SK-N-SH treated with all-trans-retinoic acid at 6 μM for 48 hours (cell line): Measurements from ENCODE around the gene C18orf32.

ENCODE experiments used
- ATAC-seq: fragments of 200-7000 bp; cut with Tn5 transposase; 3 replicates; pipeline ENCODE4 v1.9.1; 2020; ENCODE audit warnings: mild to moderate bottlenecking, moderate library complexity
- BACH2 ChIP-seq: fragments of 250-450 bp; sonication (Bioruptor Pico); IDR thresholded peaks from 2 replicates; pipeline ENCODE4 v1.9.0; 2021; ENCODE audit warnings: mild to moderate bottlenecking, borderline replicate concordance
- CSDC2 ChIP-seq: fragments of 250-450 bp; sonication (Bioruptor Pico); IDR thresholded peaks from 2 replicates; pipeline ENCODE4 v1.5.0; 2020; ENCODE audit warnings: mild to moderate bottlenecking, moderate library complexity
- CSRNP3 ChIP-seq: fragments of 250-450 bp; sonication (Bioruptor Pico); IDR thresholded peaks from 2 replicates; pipeline ENCODE4 v1.5.1; 2021; ENCODE audit warnings: mild to moderate bottlenecking, moderate library complexity
- ESRRG ChIP-seq: fragments of 250-450 bp; sonication (Bioruptor Pico); IDR thresholded peaks from 2 replicates; pipeline ENCODE4 v1.6.1; 2021; ENCODE audit warnings: mild to moderate bottlenecking
- ISL1 ChIP-seq: fragments of 250-450 bp; sonication (Bioruptor Pico); IDR thresholded peaks from 2 replicates; pipeline ENCODE4 v2.1.2; 2022; ENCODE audit warnings: mild to moderate bottlenecking, moderate library complexity
- OSR1 ChIP-seq: fragments of 250-450 bp; sonication (Bioruptor Pico); IDR thresholded peaks from 2 replicates; pipeline ENCODE4 v1.8.0; 2022; ENCODE audit warnings: moderate library complexity, mild to moderate bottlenecking, inconsistent platforms
- PPARA ChIP-seq: fragments of 250-450 bp; sonication (Bioruptor Pico); IDR thresholded peaks from 2 replicates; pipeline ENCODE4 v1.5.0; 2020; ENCODE audit warnings: mild to moderate bottlenecking, borderline replicate concordance
- RARB ChIP-seq: fragments of 250-450 bp; sonication (Bioruptor Pico); IDR thresholded peaks from 2 replicates; pipeline ENCODE4 v1.8.0; 2021; ENCODE audit warnings: mild to moderate bottlenecking, moderate library complexity
- SNAI2 ChIP-seq: fragments of 250-450 bp; sonication (Bioruptor Pico); IDR thresholded peaks from 2 replicates; pipeline ENCODE4 v1.5.0; 2020; ENCODE audit warnings: mild to moderate bottlenecking, moderate library complexity
- TOX ChIP-seq: fragments of 250-450 bp; sonication (Bioruptor Pico); IDR thresholded peaks from 2 replicates; pipeline ENCODE4 v1.8.0; 2021; ENCODE audit warnings: mild to moderate bottlenecking, moderate library complexity, borderline replicate concordance
- ZNF565 ChIP-seq: fragments of 450-650 bp; formaldehyde crosslinking; conservative IDR thresholded peaks from 2 replicates; pipeline ENCODE4 v1.5.0; 2020; ENCODE audit warnings: low read depth, mild to moderate bottlenecking, moderate library complexity
- ZNF70 ChIP-seq: fragments of 450-650 bp; formaldehyde crosslinking; IDR thresholded peaks from 2 replicates; pipeline ENCODE4 v1.5.0; 2020; ENCODE audit warnings: mild to moderate bottlenecking, moderate library complexity
- ZNF8 ChIP-seq: fragments of 450-650 bp; formaldehyde crosslinking; IDR thresholded peaks from 2 replicates; pipeline ENCODE4 v1.5.0; 2020; ENCODE audit warnings: mild to moderate bottlenecking, moderate library complexity
- TF ChIP-seq, protein P1 (sequence below): fragments of 250-450 bp; sonication (Bioruptor Pico); IDR thresholded peaks from 2 replicates; pipeline ENCODE4 v1.5.0; 2020; ENCODE audit warnings: mild to moderate bottlenecking, moderate library complexity
- TF ChIP-seq, protein P2 (sequence below): fragments of 250-450 bp; sonication (Bioruptor Pico); IDR thresholded peaks from 2 replicates; pipeline ENCODE4 v1.8.0; 2020; ENCODE audit warnings: mild to moderate bottlenecking, moderate library complexity, borderline replicate concordance
- TF ChIP-seq, protein P3 (sequence below): fragments of 250-450 bp; sonication (Bioruptor Pico); IDR thresholded peaks from 2 replicates; pipeline ENCODE4 v1.5.1; 2020; ENCODE audit warnings: low read depth, mild to moderate bottlenecking, moderate library complexity

Gene C18orf32

GRCh38 chr18:49492694-49493033, 5.6 kb upstream of the C18orf32 start (continued):
- TF ChIP-seq, protein P1, sequence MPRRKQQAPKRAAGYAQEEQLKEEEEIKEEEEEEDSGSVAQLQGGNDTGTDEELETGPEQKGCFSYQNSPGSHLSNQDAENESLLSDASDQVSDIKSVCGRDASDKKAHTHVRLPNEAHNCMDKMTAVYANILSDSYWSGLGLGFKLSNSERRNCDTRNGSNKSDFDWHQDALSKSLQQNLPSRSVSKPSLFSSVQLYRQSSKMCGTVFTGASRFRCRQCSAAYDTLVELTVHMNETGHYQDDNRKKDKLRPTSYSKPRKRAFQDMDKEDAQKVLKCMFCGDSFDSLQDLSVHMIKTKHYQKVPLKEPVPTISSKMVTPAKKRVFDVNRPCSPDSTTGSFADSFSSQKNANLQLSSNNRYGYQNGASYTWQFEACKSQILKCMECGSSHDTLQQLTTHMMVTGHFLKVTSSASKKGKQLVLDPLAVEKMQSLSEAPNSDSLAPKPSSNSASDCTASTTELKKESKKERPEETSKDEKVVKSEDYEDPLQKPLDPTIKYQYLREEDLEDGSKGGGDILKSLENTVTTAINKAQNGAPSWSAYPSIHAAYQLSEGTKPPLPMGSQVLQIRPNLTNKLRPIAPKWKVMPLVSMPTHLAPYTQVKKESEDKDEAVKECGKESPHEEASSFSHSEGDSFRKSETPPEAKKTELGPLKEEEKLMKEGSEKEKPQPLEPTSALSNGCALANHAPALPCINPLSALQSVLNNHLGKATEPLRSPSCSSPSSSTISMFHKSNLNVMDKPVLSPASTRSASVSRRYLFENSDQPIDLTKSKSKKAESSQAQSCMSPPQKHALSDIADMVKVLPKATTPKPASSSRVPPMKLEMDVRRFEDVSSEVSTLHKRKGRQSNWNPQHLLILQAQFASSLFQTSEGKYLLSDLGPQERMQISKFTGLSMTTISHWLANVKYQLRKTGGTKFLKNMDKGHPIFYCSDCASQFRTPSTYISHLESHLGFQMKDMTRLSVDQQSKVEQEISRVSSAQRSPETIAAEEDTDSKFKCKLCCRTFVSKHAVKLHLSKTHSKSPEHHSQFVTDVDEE (CRISPR knock-in tag), result no peak
- TF ChIP-seq, protein P2, sequence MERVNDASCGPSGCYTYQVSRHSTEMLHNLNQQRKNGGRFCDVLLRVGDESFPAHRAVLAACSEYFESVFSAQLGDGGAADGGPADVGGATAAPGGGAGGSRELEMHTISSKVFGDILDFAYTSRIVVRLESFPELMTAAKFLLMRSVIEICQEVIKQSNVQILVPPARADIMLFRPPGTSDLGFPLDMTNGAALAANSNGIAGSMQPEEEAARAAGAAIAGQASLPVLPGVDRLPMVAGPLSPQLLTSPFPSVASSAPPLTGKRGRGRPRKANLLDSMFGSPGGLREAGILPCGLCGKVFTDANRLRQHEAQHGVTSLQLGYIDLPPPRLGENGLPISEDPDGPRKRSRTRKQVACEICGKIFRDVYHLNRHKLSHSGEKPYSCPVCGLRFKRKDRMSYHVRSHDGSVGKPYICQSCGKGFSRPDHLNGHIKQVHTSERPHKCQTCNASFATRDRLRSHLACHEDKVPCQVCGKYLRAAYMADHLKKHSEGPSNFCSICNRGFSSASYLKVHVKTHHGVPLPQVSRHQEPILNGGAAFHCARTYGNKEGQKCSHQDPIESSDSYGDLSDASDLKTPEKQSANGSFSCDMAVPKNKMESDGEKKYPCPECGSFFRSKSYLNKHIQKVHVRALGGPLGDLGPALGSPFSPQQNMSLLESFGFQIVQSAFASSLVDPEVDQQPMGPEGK (CRISPR knock-in tag), result no peak
- no peak for TF ChIP-seq BACH2 (CRISPR knock-in tag)
- TF ChIP-seq ZNF70 (CRISPR knock-in tag), result no peak
- no peak for TF ChIP-seq PPARA
- TF ChIP-seq CSRNP3 (CRISPR knock-in tag), result no peak

DNA sequence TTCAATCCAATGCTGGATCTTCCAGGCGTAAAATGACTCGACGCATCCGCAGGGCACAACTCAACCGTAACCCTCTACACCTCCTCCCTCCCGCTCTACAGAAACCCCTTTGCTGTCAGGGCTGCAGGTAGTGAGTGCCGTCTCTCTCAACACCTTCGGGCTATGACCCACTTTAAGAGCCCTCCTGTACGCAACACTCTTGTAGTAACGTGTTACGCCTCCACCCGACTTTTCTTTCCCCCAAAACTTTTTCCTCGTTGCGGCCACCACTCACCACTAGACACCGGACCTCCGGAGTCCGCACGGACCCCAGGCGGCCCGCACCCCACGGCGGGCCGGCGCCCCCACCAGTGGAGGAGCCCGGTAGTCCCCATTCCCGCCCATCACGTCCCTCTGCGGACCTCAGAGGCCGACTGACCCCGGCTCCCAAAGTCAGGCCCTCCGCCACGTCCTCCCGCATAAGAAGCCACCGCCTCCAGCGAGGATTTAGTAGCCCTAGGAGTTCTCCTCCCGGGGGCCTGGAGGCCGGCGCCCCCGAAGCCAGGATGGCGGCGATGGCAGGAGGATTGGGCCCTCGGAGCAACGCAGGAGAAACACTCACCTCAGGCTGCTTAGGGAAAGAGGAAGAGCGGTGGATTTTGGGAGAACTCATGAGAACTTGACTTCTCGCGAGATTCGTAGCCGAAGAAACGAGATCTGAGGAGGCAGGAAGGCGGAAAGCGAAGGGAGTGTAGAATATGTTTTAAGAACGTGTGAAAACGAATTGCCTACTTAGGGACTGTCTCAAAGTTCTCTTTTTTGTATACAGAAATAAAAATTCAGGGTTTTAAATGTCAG, 5.0 kb upstream of the C18orf32 start, which contains the start of gene RPL17:
TSS of gene RPL17 (minus strand) at position 609 of the 837 bp plus-strand sequence.
- TF ChIP-seq, protein P1 (CRISPR knock-in tag), result 0 out of 2 replicates have a peak, but pooled peaks have one; percentile 14
- TF ChIP-seq OSR1 (CRISPR knock-in tag), result no peak
- peak; percentile 88 for ATAC-seq

- no peak for TF ChIP-seq PPARA
- TF ChIP-seq ISL1, result no peak
- no peak for TF ChIP-seq ZNF8 (CRISPR knock-in tag)
- no peak for TF ChIP-seq CSDC2
- TF ChIP-seq ESRRG, result no peak
- TF ChIP-seq BACH2 (CRISPR knock-in tag), result no peak
- TF ChIP-seq, protein P1 (CRISPR knock-in tag), result no peak
- no peak for TF ChIP-seq ZNF70 (CRISPR knock-in tag)
- TF ChIP-seq ZNF565, result no peak
- no peak for TF ChIP-seq RARB (CRISPR knock-in tag)
- no peak for TF ChIP-seq TOX
- TF ChIP-seq OSR1 (CRISPR knock-in tag), result no peak
- TF ChIP-seq, protein P3, sequence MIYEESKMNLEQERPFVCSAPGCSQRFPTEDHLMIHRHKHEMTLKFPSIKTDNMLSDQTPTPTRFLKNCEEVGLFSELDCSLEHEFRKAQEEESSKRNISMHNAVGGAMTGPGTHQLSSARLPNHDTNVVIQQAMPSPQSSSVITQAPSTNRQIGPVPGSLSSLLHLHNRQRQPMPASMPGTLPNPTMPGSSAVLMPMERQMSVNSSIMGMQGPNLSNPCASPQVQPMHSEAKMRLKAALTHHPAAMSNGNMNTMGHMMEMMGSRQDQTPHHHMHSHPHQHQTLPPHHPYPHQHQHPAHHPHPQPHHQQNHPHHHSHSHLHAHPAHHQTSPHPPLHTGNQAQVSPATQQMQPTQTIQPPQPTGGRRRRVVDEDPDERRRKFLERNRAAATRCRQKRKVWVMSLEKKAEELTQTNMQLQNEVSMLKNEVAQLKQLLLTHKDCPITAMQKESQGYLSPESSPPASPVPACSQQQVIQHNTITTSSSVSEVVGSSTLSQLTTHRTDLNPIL (CRISPR knock-in tag), result no peak
- no peak for TF ChIP-seq SNAI2 (CRISPR knock-in tag)
- TF ChIP-seq, all 23 proteins: peak for 0
- no peak for ATAC-seq
Observed at GRCh38 chr18:49491534-49491856, 4.5 kb upstream of the C18orf32 start.
